CD4-positive, alpha-beta T cell (primary cell): ENCODE data around the gene CHAF1A. TPM values are rescaled to one million over a fixed set of nuclear protein-coding genes. Genes with fewer than 3 reads are reported as not detected.
A peak's percentile ranks its signal among the peaks of the same experiment; 100 is the strongest.

Experiments
- ATAC-seq: fragments of 200-7000 bp; cut with Tn5 transposase; one replicate; pipeline ENCODE4 v1.10.0; 2022; ENCODE audit warnings: mild to moderate bottlenecking; ENCODE audit not compliant: poor library complexity
- CTCF ChIA-PET: fragments of 350-600 bp; sonication (Branson Sonifier 250); formaldehyde crosslinking; loops from one replicate; lab custom pipeline; 2021; ENCODE audit warnings: antibody characterized with exemption, inconsistent platforms; lab: Charles Lee
- POLR2A ChIA-PET: fragments of 350-600 bp; sonication (Branson Sonifier 250); formaldehyde crosslinking; loops from one replicate; lab custom pipeline; 2021; ENCODE audit warnings: antibody characterized with exemption, inconsistent platforms; lab: Charles Lee
- DNase-seq, 14 experiments: peaks; one replicate each; pipeline ENCODE4 v3.0.0-alpha.2; 2013 to 2020; ENCODE audit warnings: mixed read lengths in 2 of 14
- H3K27ac ChIP-seq, 2 donors: one replicate each; pipeline versions ENCODE4 v1.5.1 to v1.7.0; 2013; ENCODE audit warnings: low read length in 2 of 2, low read depth in 1 of 2, mild to moderate bottlenecking in 1 of 2
- H3K27me3 ChIP-seq, 2 experiments: 1 replicate in 1 of 2; 2 replicates in 1 of 2; pipeline versions ENCODE4 v1.6.1 to v1.7.0; 2013; ENCODE audit warnings: low read length in 2 of 2, control low read depth in 1 of 2, mild to moderate bottlenecking in 1 of 2, moderate library complexity in 1 of 2; ENCODE audit not compliant: insufficient read depth in 2 of 2, control insufficient read depth in 1 of 2
- H3K36me3 ChIP-seq: one replicate; pipeline ENCODE4 v1.6.1; 2013; ENCODE audit warnings: low read length, control low read depth; ENCODE audit not compliant: insufficient read depth
- H3K4me1 ChIP-seq: one replicate; pipeline ENCODE4 v1.6.1; 2013; ENCODE audit warnings: low read length, control low read depth; ENCODE audit not compliant: insufficient read depth
- H3K4me3 ChIP-seq: one replicate; pipeline ENCODE4 v1.5.1; 2013; ENCODE audit warnings: mild to moderate bottlenecking, low read length, moderate library complexity
- H3K9me3 ChIP-seq, 2 experiments: 1 replicate in 1 of 2; 2 replicates in 1 of 2; pipeline versions ENCODE4 v1.6.1 to v1.7.0; 2013; ENCODE audit warnings: low read length in 2 of 2, mild to moderate bottlenecking in 2 of 2, control low read depth in 1 of 2, moderate library complexity in 1 of 2; ENCODE audit not compliant: control insufficient read depth in 1 of 2, insufficient read depth in 1 of 2
- H3K27ac Mint-ChIP-seq: one replicate; pipeline ENCODE4 v1.8.0; 2020; ENCODE audit warnings: mixed read lengths
- H3K27me3 Mint-ChIP-seq: one replicate; pipeline ENCODE4 v1.8.0; 2021; ENCODE audit warnings: mixed read lengths
- H3K36me3 Mint-ChIP-seq: one replicate; pipeline ENCODE4 v1.8.0; 2021; ENCODE audit warnings: low read depth, mixed read lengths
- H3K4me1 Mint-ChIP-seq: one replicate; pipeline ENCODE4 v1.8.0; 2021; ENCODE audit warnings: low read depth, mixed read lengths
- H3K4me3 Mint-ChIP-seq: one replicate; pipeline ENCODE4 v1.8.0; 2020; ENCODE audit warnings: mild to moderate bottlenecking, mixed read lengths
- H3K9me3 Mint-ChIP-seq: one replicate; pipeline ENCODE4 v1.8.0; 2020; ENCODE audit warnings: mixed read lengths
- CTCF ChIP-seq: fragments of 200-600 bp; IDR thresholded peaks from one replicate; pipeline ENCODE4 v1.8.0; 2022; ENCODE audit warnings: antibody characterized with exemption, mild to moderate bottlenecking
- intact Hi-C, 2 experiments: fragments of 100-400 bp; cut with DNase I in 1 of 2; cut with micrococcal nuclease in 1 of 2; formaldehyde crosslinking; loops; one replicate each; pipeline versions ENCODE4 v1.15.1 to v1.9.0; 2023 to 2025; cut with DNase I, micrococcal nuclease
- total RNA-seq, 174 experiments: library from RNA in 2 of 174; stranded (reverse) in 2 of 174; gene quantifications; one replicate each; pipeline ENCODE4 v1.2.3 and lab custom pipeline; 2021 to 2026

Gene CHAF1A
- total RNA-seq, 2 experiments from 2014 or later = 27.5 to 27.8 TPM

- H3K27ac Mint-ChIP-seq = no peak overlapping the region
- no peaks in the 10 kb centered on the region for H3K9me3 Mint-ChIP-seq
- H3K27me3 Mint-ChIP-seq = no peaks in the 10 kb centered on the region
- H3K27me3 ChIP-seq = no peaks in the 10 kb centered on the region
- no peak overlapping the region for H3K4me3 Mint-ChIP-seq
- no peaks in the 10 kb centered on the region for H3K9me3 ChIP-seq
- intact Hi-C loops = no loop called here
- no peak for TF ChIP-seq CTCF
- no peaks in the 10 kb centered on the region for H3K4me1 ChIP-seq
- ATAC-seq (no peak), DNase-seq (no peak)
- H3K36me3 ChIP-seq = peaks cover 27% of the 10 kb centered on the region
- H3K4me3 ChIP-seq = no peak overlapping the region
- ChIA-PET CTCF (no interaction called here), POLR2A (no interaction called here)
- peaks cover 33% of the 10 kb centered on the region for H3K36me3 Mint-ChIP-seq
- no peaks in the 10 kb centered on the region for H3K4me1 Mint-ChIP-seq
- H3K27ac ChIP-seq = no peak overlapping the region
Observed at GRCh38 chr19:4431296-4431695, 28.9 kb downstream of the CHAF1A start.

- Mint-ChIP-seq H3K27ac (no peak overlapping the region), H3K4me3 (no peak overlapping the region), H3K27me3 (no peaks in the 10 kb centered on the region), H3K36me3 (peaks cover 33% of the 10 kb centered on the region), H3K9me3 (no peaks in the 10 kb centered on the region), H3K4me1 (no peaks in the 10 kb centered on the region)
- peak in 3 of 14 experiments; percentile 26 to 59 (median 54) for DNase-seq
- Histone ChIP-seq H3K4me1 (no peaks in the 10 kb centered on the region), H3K9me3 (no peaks in the 10 kb centered on the region), H3K27ac (no peak overlapping the region), H3K36me3 (peaks cover 27% of the 10 kb centered on the region), H3K27me3 (no peaks in the 10 kb centered on the region), H3K4me3 (no peak overlapping the region)
- POLR2A ChIA-PET = no interaction called here
- CTCF ChIA-PET = no interaction called here
- no peak for ATAC-seq
- TF ChIP-seq CTCF = no peak
- intact Hi-C loops = no loop called here
Observed at GRCh38 chr19:4431808-4432674, 29.6 kb downstream of the CHAF1A start.

GRCh38 chr19:4432918-4433506 lies 30.6 kb downstream of the CHAF1A start:
- no peak for ATAC-seq
- H3K27me3 ChIP-seq = no peaks in the 10 kb centered on the region
- no peak overlapping the region for H3K4me3 ChIP-seq
- no peak for DNase-seq
- H3K36me3 ChIP-seq = peaks cover 27% of the 10 kb centered on the region
- Mint-ChIP-seq H3K27ac (no peak overlapping the region), H3K9me3 (no peaks in the 10 kb centered on the region), H3K4me3 (no peak overlapping the region), H3K27me3 (no peaks in the 10 kb centered on the region), H3K36me3 (peaks cover 35% of the 10 kb centered on the region), H3K4me1 (no peaks in the 10 kb centered on the region)
- intact Hi-C loops = no loop called here
- H3K4me1 ChIP-seq = no peaks in the 10 kb centered on the region
- H3K27ac ChIP-seq = no peak overlapping the region
- TF ChIP-seq CTCF = no peak
- no peaks in the 10 kb centered on the region for H3K9me3 ChIP-seq
- ChIA-PET POLR2A (no interaction called here), CTCF (no interaction called here)
